G401.6 (cell line): ENCODE results near the gene IPO9.
"Not testable (repeated sequence)": the region's sequence is repeated elsewhere in the genome, so short reads cannot be mapped to it uniquely, and the experiment has no call there.

ENCODE experiments used
- FAIRE-seq: peaks from 2 replicates; lab custom pipeline; 2012; peaks lifted over from hg19 to GRCh38; lab: Jason Lieb, UNC

The IPO9 gene

GRCh38 chr1:201809876-201810275 lies 19.1 kb upstream of the IPO9 start:
- no peak for FAIRE-seq

- FAIRE-seq: no peak
These were observed 18.3 kb upstream of the IPO9 start for GRCh38 chr1:201810466-201811216.

- no peak for FAIRE-seq
These were observed 15.7 kb upstream of the IPO9 start for GRCh38 chr1:201813226-201813625.

- peak; percentile 73 for FAIRE-seq
These were observed 12.6 kb upstream of the IPO9 start for GRCh38 chr1:201816309-201816854.

- no peak for FAIRE-seq
These were observed 9.8 kb upstream of the IPO9 start for GRCh38 chr1:201818971-201819750.

GRCh38 chr1:201820413-201820812 lies 8.5 kb upstream of the IPO9 start:
- FAIRE-seq: no peak

- FAIRE-seq: no peak
These were observed 3.7 kb upstream of the IPO9 start for GRCh38 chr1:201825245-201825644.

- FAIRE-seq: no peak
These were observed 2.1 kb upstream of the IPO9 start for GRCh38 chr1:201826830-201827229.

GRCh38 chr1:201827321-201828216 lies 1.4 kb upstream of the IPO9 start:
- no peak for FAIRE-seq

- no peak for FAIRE-seq
These were observed 639 bp upstream of the IPO9 start for GRCh38 chr1:201828217-201828819.

GRCh38 chr1:201831371-201831770 lies 2.4 kb downstream of the IPO9 start:
- no peak for FAIRE-seq

GRCh38 chr1:201834621-201835020 lies 5.7 kb downstream of the IPO9 start:
- no peak for FAIRE-seq

GRCh38 chr1:201838381-201838780 lies 9.4 kb downstream of the IPO9 start:
- FAIRE-seq: no peak

- not testable (repeated sequence) for FAIRE-seq
These were observed 10.1 kb downstream of the IPO9 start for GRCh38 chr1:201839089-201839488.

- FAIRE-seq: no peak
These were observed 11.1 kb downstream of the IPO9 start for GRCh38 chr1:201840055-201840454.

- FAIRE-seq: no peak
These were observed 11.5 kb downstream of the IPO9 start for GRCh38 chr1:201840490-201840889.

GRCh38 chr1:201841265-201841912 lies 12.4 kb downstream of the IPO9 start:
- FAIRE-seq: no peak

GRCh38 chr1:201842472-201843027 lies 13.6 kb downstream of the IPO9 start:
- no peak for FAIRE-seq

- no peak for FAIRE-seq
These were observed 16.6 kb downstream of the IPO9 start for GRCh38 chr1:201845331-201846083.

GRCh38 chr1:201847150-201847549 lies 18.2 kb downstream of the IPO9 start:
- no peak for FAIRE-seq
